ENCODE results near the gene ST7.

ST7 gene

GRCh38 chr7:116980354-116980753 is 27.1 kb downstream of the ST7 start:
- DNase-seq: no peak

GRCh38 chr7:116981939-116982338 is 28.6 kb downstream of the ST7 start:
- no peak for DNase-seq

- no peak for DNase-seq
Observed at GRCh38 chr7:116984511-116984910, 31.2 kb downstream of the ST7 start.

- no peak for DNase-seq
Observed at GRCh38 chr7:116984917-116985316, 31.6 kb downstream of the ST7 start.

- no peak for DNase-seq
Observed at GRCh38 chr7:116985575-116985974, 32.3 kb downstream of the ST7 start.

GRCh38 chr7:116986611-116987565 is 33.6 kb downstream of the ST7 start:
- no peak for DNase-seq

GRCh38 chr7:116988363-116988989 is 35.2 kb downstream of the ST7 start:
- no peak for DNase-seq

- DNase-seq: no peak
Observed at GRCh38 chr7:116990056-116990455, 36.8 kb downstream of the ST7 start.

GRCh38 chr7:116991233-116991632 is 37.9 kb downstream of the ST7 start:
- DNase-seq: no peak

GRCh38 chr7:116994611-116995010 is 41.3 kb downstream of the ST7 start:
- DNase-seq: no peak

GRCh38 chr7:116997972-116998371 is 44.7 kb downstream of the ST7 start:
- DNase-seq: no peak

- DNase-seq: no peak
Observed at GRCh38 chr7:116998567-116999175, 45.4 kb downstream of the ST7 start.

GRCh38 chr7:116999311-116999710 is 46.0 kb downstream of the ST7 start:
- no peak for DNase-seq

GRCh38 chr7:117001283-117001682 is 48.0 kb downstream of the ST7 start:
- no peak for DNase-seq

- DNase-seq: no peak
Observed at GRCh38 chr7:117004899-117005298, 51.6 kb downstream of the ST7 start.

- no peak for DNase-seq
Observed at GRCh38 chr7:117005449-117005848, 52.1 kb downstream of the ST7 start.

GRCh38 chr7:117006907-117007684 is 53.8 kb downstream of the ST7 start:
- no peak for DNase-seq

GRCh38 chr7:117008118-117008885 is 55.0 kb downstream of the ST7 start:
- DNase-seq: no peak

- DNase-seq: no peak
Observed at GRCh38 chr7:117008886-117009531, 55.7 kb downstream of the ST7 start.

GRCh38 chr7:117009705-117010361 is 56.5 kb downstream of the ST7 start:
- DNase-seq: no peak

Data from cortex of kidney (tissue), 1 donor.